Mesothelial cell of epicardium (in vitro differentiated cells): ENCODE data around the gene CFD. TPM values are rescaled to one million over a fixed set of nuclear protein-coding genes. Genes with fewer than 3 reads are reported as not detected.

Experiments
- DNase-seq, 2 experiments: peaks; one replicate each; pipeline ENCODE4 v3.0.0; 2021; ENCODE audit warnings: low spot score in 2 of 2; ENCODE audit not compliant: unreplicated experiment in 2 of 2
- H3K27ac Mint-ChIP-seq: 2 replicates; pipeline ENCODE4 v1.8.0; 2021; ENCODE audit warnings: mixed read lengths
- H3K27me3 Mint-ChIP-seq: 2 replicates; pipeline ENCODE4 v1.8.0; 2021; ENCODE audit warnings: low read depth, mixed read lengths
- H3K36me3 Mint-ChIP-seq: 2 replicates; pipeline ENCODE4 v1.8.0; 2021; ENCODE audit warnings: mixed read lengths
- H3K4me1 Mint-ChIP-seq: 2 replicates; pipeline ENCODE4 v1.8.0; 2021; ENCODE audit warnings: mixed read lengths
- H3K4me3 Mint-ChIP-seq: 2 replicates; pipeline ENCODE4 v1.8.0; 2021; ENCODE audit warnings: mild to moderate bottlenecking, moderate library complexity, mixed read lengths
- H3K9me3 Mint-ChIP-seq: 2 replicates; pipeline ENCODE4 v1.8.0; 2021; ENCODE audit warnings: mixed read lengths
- CTCF ChIP-seq: fragments of 200-600 bp; sonication (generic); IDR thresholded peaks from one replicate; pipeline ENCODE4 v1.5.0; 2021; ENCODE audit warnings: antibody characterized with exemption; ENCODE audit not compliant: unreplicated experiment
- total RNA-seq: library from RNA; stranded (reverse); gene quantifications from 3 replicates; pipeline ENCODE4 v1.2.1, GENCODE V29; 2021

Gene CFD
- total RNA-seq, 1 donor from 2014 or later, result 3.2 TPM

GRCh38 chr19:892243-892893 is 32.9 kb downstream of the CFD start:
- DNase-seq, result peak in 1 of 2 experiments; percentile 61
- peaks cover 2% of the 10 kb centered on the region for H3K27me3 Mint-ChIP-seq
- peaks cover 4% of the 10 kb centered on the region for H3K36me3 Mint-ChIP-seq
- peak overlapping the region; percentile 80 for H3K27ac Mint-ChIP-seq
- no peaks in the 10 kb centered on the region for H3K9me3 Mint-ChIP-seq
- TF ChIP-seq CTCF, result no peak
- H3K4me3 Mint-ChIP-seq, result peak overlapping the region; percentile 78
- H3K4me1 Mint-ChIP-seq, result no peaks in the 10 kb centered on the region

- Mint-ChIP-seq H3K27me3 (peaks cover 2% of the 10 kb centered on the region), H3K4me1 (no peaks in the 10 kb centered on the region), H3K27ac (peak within 1 kb of the TSS; percentile 100), H3K36me3 (peaks cover 6% of the 10 kb centered on the region), H3K4me3 (peak within 1 kb of the TSS; percentile 86), H3K9me3 (no peaks in the 10 kb centered on the region)
- no peak for TF ChIP-seq CTCF
- DNase-seq, result peak; percentile 94
Observed at GRCh38 chr19:892894-893689, 33.6 kb downstream of the CFD start, which contains the start of the genes MED16 and RNU6-9. MED16 (minus strand) TSS chr19:893187; CDS start chr19:891131, 2,056 bp downstream. RNU6-9 (plus strand) TSS chr19:893484.

- H3K4me1 Mint-ChIP-seq, result no peaks in the 10 kb centered on the region
- no peak for TF ChIP-seq CTCF
- no peaks in the 10 kb centered on the region for H3K9me3 Mint-ChIP-seq
- H3K36me3 Mint-ChIP-seq, result peaks cover 4% of the 10 kb centered on the region
- H3K4me3 Mint-ChIP-seq, result no peak overlapping the region
- DNase-seq, result no peak
- H3K27ac Mint-ChIP-seq, result no peak overlapping the region
- H3K27me3 Mint-ChIP-seq, result peaks cover 2% of the 10 kb centered on the region
Observed at GRCh38 chr19:896434-896833, 37.0 kb downstream of the CFD start.

- TF ChIP-seq CTCF, result no peak
- no peak for DNase-seq
- no peak overlapping the region for H3K4me3 Mint-ChIP-seq
- H3K9me3 Mint-ChIP-seq, result no peaks in the 10 kb centered on the region
- H3K36me3 Mint-ChIP-seq, result peaks cover 4% of the 10 kb centered on the region
- no peaks in the 10 kb centered on the region for H3K4me1 Mint-ChIP-seq
- peaks cover 2% of the 10 kb centered on the region for H3K27me3 Mint-ChIP-seq
- no peak overlapping the region for H3K27ac Mint-ChIP-seq
Observed at GRCh38 chr19:896999-897398, 37.5 kb downstream of the CFD start.

GRCh38 chr19:897442-898039 is 38.1 kb downstream of the CFD start:
- no peak for TF ChIP-seq CTCF
- no peak for DNase-seq
- peaks cover 2% of the 10 kb centered on the region for H3K27me3 Mint-ChIP-seq
- no peak overlapping the region for H3K27ac Mint-ChIP-seq
- no peaks in the 10 kb centered on the region for H3K4me1 Mint-ChIP-seq
- H3K9me3 Mint-ChIP-seq, result no peaks in the 10 kb centered on the region
- no peak overlapping the region for H3K4me3 Mint-ChIP-seq
- peaks cover 4% of the 10 kb centered on the region for H3K36me3 Mint-ChIP-seq
